T-helper 1 cell (primary cell): ENCODE data around the gene NEU1.

ENCODE experiments used
- DNase-seq, 5 donors: peaks; one replicate each; pipeline ENCODE4 v3.0.0-alpha.2; 2012 to 2020

Gene NEU1

GRCh38 chr6:31892821-31893220 lies 30.2 kb upstream of the NEU1 start:
- DNase-seq = no peak

DNA sequence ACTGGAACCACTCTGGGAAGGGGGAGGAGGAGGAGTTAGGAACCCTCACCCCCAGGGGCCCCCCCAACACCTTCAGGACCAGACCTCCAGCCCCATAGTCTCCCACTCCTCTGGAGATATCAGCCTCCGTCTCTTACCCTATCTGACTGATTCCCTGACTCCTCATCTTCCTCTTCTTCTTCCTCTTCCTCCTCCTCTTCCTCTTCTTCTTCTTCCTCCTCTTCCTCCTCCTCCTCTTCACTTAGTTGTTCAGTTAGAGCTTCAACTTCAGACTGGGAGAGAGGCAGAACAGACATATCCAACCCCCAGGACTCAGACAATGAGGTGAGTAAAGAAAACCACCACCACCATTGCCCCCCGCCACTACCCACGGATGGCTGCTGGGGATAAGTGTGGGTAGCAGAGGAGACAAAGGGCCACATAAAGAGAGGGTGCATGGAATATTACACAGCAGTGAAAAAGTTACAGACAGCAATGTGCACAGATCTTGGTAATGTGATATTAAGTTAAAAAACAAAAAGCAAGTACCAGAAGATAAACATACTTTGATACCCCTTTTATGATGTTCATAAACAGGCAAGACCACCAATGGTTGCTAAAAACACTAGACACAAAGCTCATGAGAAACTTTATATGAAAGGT lies 26.8 kb upstream of the NEU1 start:
- no peak for DNase-seq

DNA sequence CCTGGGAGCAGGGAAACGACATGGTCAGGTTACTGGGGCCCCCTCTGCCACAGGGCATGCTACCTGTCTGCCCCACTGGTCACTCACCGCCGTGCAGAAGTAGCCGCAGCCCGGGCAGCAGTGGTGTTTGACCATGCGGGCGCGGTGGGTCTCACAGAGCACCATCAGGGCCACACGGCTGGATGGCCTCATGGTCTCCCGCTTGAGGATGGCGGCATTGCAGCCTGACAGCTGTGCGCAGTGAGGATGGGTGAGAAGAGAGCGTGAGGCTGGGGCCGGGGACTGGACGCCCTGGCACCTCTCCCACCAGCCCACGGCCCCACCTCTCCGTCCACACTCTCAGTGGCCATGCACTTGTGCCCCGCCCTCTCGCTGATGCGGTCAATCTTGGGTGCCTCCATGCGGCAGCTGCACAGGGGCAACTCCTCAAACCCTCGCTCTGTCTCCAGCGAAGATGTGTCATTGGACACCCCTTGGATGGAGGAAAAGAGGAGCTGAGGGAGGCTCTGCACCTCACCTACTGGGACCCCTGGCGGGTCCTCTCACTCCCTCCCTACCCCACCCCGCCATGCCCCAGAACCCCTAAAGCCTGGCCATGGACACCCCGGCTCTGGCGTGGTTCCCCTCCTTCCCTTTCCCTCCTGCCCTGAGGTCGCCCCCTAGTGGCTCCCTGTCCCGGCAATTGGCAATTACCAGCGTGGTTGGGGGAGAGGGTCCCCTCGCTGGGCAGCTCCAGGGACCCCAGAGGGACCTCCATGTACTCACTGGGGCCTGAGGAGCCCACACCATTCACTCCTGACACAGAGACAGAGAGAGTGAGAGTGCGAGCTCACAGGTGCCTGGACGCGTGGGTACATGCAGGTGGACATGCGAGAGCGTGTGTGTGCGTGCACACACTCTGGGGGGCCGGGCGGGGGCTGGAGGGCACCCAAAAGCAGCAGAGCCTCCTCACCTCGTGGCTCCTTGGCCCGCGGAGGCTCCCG lies 25.9 kb upstream of the NEU1 start:
- peak in 3 of 5 donors; percentile 23 to 49 (median 31) for DNase-seq

- DNase-seq = no peak
Observed at GRCh38 chr6:31887173-31888007, 24.8 kb upstream of the NEU1 start.

- no peak for DNase-seq
Observed at GRCh38 chr6:31886541-31886991, 23.9 kb upstream of the NEU1 start.

- DNase-seq = no peak
Observed at GRCh38 chr6:31884528-31885035, 22.0 kb upstream of the NEU1 start.

- no peak for DNase-seq
Observed at GRCh38 chr6:31883676-31884075, 21.1 kb upstream of the NEU1 start.

GRCh38 chr6:31882344-31882743 lies 19.7 kb upstream of the NEU1 start:
- no peak for DNase-seq

- DNase-seq = no peak
Observed at GRCh38 chr6:31881136-31881859, 18.7 kb upstream of the NEU1 start.

- DNase-seq = no peak
Observed at GRCh38 chr6:31880616-31881015, 18.0 kb upstream of the NEU1 start.

- no peak for DNase-seq
Observed at GRCh38 chr6:31879901-31880300, 17.3 kb upstream of the NEU1 start.

- no peak for DNase-seq
Observed at GRCh38 chr6:31879143-31879542, 16.5 kb upstream of the NEU1 start.

GRCh38 chr6:31878726-31879125 lies 16.1 kb upstream of the NEU1 start, which contains the start of gene SLC44A4:
TSS of gene SLC44A4 (minus strand) at chr6:31878997. CDS start at chr6:31878980, 17 bp downstream.
- no peak for DNase-seq

GRCh38 chr6:31878222-31878621 lies 15.6 kb upstream of the NEU1 start:
- no peak for DNase-seq

DNA sequence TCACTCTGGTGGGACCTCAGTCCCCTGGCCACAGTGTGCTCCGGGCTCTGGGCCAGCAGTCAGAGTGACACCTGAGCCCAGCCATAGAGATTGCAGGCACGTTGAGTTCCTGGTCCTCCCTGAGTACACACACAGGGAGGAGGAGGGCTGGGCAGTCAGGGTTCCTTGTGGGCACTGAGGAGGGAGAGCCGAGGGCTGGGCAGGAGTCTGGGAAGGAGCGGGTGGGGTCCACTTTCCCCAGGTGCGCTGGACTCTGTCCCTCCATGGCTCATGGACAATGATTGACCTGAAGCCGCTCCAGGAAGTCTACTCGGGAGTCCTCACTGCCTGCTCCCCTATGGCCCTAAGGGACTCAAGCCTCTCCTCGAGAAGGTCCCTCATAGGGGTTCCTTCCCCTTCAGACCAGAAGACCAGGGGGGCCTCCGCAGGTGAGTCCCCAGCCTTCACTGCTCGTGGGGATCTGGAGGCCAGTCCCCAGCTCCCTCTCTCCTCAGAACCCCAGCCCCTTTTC lies 15.1 kb upstream of the NEU1 start:
- DNase-seq = no peak

- no peak for DNase-seq
Observed at GRCh38 chr6:31877125-31877650, 14.6 kb upstream of the NEU1 start.

DNA sequence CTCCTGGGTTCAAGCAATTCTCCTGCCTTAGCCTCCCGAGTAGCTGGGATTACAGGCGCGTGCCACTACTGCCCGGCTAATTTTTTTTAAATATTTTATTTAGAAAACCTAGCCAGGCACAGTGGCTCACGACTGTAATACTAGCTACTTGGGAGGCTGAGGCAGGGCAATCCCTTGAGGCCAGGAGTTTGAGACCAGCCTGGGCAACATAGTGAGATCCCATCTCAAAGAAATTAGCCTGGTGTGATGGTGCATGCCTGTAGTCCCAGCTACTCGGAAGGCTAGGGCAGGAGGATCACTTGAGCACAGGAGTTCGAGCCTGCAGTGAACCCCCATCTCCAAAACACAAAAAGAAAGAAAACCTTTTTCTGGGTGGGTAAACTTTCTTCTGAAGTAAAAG lies 13.7 kb upstream of the NEU1 start:
- DNase-seq = no peak

DNA sequence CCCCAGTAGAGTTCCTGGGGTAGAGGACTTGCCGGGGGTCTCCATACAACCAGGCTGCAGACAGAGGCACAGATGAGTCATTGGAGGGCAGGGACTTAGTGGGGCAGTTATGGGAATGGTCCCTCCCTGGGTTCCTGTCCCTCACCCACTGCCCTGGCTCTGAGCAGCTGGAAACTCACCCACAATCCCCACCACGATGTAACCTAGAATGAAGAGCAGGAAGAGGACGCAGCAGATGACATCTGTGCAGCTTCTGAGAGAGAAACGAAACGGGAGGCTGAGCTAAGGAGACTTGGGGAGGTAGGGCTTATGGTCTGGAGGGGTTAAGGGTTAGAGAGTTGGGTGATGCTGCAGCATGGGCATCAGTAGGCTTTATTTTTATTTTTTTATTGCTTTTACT lies 13.3 kb upstream of the NEU1 start:
- DNase-seq = no peak

DNA sequence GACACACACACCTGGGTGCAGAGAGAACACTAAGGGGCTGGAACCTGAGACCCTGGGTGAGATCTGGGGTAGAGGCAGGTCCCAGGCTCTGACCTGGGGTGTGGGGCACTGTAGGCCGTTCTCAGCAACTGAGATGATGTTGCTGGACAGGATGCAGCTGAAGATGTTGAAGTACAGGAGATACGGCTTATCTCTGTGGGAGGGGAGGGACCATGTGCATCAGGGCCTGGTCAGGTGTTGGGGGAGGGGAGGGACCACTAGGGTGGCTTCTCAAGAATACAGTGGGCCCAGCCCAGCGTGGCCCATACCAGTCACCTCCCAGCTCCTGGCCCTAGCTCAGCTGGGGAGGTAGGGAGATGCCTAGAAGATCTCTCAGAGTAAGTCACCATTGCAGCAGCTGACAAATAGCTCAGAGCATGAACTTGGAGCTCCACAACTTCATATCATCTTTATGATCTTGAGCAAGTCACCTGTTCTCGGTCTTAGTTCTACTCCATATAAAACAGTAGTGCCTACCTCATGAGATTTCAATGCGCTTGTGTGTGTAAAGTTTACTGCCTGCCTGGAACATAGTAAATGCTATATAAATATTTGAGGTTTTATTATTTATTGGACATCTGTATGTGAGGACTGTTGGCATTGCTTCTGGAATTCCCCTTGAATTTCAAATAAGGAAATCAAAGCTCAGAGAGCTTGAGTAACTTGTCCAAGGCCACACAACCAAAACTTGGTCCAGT lies 12.4 kb upstream of the NEU1 start:
- DNase-seq = no peak

DNA sequence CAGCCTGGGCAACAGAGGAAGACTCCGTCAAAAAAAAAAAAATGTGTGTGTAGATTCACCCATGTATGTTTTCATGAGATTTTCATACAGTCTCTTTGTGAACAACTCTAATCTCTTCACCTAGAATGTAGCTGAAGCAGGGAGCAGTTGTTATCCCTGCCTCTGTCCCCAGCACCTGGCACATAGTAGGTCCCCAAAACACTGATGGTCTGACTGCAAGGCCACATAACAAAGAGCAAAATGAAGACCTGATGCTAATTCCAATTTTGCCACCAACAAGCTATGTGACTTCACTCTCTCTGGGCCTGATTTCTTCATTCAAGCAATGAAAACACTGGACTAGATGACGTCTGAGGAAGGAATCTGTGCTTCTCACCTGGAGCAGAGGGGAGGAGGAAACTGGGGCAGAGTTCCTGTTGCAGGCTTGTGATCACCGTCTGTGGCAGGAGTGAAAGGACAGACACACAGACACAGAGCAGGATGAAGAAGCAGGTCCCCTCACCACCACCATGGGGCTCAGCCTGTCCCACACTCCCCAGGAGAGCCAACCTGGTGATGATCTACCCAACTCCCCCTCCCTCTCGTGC lies 11.6 kb upstream of the NEU1 start:
- no peak for DNase-seq
